Naive thymus-derived CD8-positive, alpha-beta T cell (primary cell): Measurements from ENCODE around the gene PRODH2. TPM values are rescaled to one million over a fixed set of nuclear protein-coding genes. Genes with fewer than 3 reads are reported as not detected.
"Not testable (repeated sequence)": the region's sequence is repeated elsewhere in the genome, so short reads cannot be mapped to it uniquely, and the experiment has no call there.

Source experiments
- ATAC-seq, 2 donors: fragments of 150-1000 bp; cut with Tn5 transposase in 1 of 2; sonication (Bioruptor Pico), chemical (Tn5 transposase) in 1 of 2; 1 replicate in 1 of 2; 2 replicates in 1 of 2; pipeline ENCODE4 v1.10.0; 2021; ENCODE audit warnings: mild to moderate bottlenecking in 2 of 2, moderate library complexity in 2 of 2
- POLR2A ChIA-PET: fragments of 350-600 bp; sonication (Branson Sonifier 250); formaldehyde crosslinking; loops from one replicate; lab custom pipeline; 2021; ENCODE audit warnings: antibody characterized with exemption; lab: Charles Lee
- DNase-seq, 10 donors: peaks; one replicate each; pipeline versions ENCODE4 v3.0.0 to v3.0.0-alpha.2; 2020 to 2022
- H3K27ac Mint-ChIP-seq, 10 donors: one replicate each; pipeline ENCODE4 v1.8.0; 2020 to 2022; ENCODE audit warnings: mild to moderate bottlenecking in 10 of 10, mixed read lengths in 10 of 10, moderate library complexity in 4 of 10, inconsistent platforms in 1 of 10
- H3K27me3 Mint-ChIP-seq, 5 donors: one replicate each; pipeline ENCODE4 v1.8.0; 2021 to 2022; ENCODE audit warnings: mixed read lengths in 5 of 5
- H3K36me3 Mint-ChIP-seq, 3 donors: one replicate each; pipeline ENCODE4 v1.8.0; 2020 to 2022; ENCODE audit warnings: mixed read lengths in 3 of 3, mild to moderate bottlenecking in 2 of 3, inconsistent platforms in 1 of 3
- H3K4me1 Mint-ChIP-seq, 4 donors: one replicate each; pipeline ENCODE4 v1.8.0; 2021 to 2022; ENCODE audit warnings: mixed read lengths in 4 of 4
- H3K4me3 Mint-ChIP-seq, 10 donors: one replicate each; pipeline ENCODE4 v1.8.0; 2020 to 2022; ENCODE audit warnings: mild to moderate bottlenecking in 10 of 10, mixed read lengths in 10 of 10, moderate library complexity in 6 of 10, inconsistent platforms in 1 of 10
- H3K9me3 Mint-ChIP-seq, 9 donors: one replicate each; pipeline ENCODE4 v1.8.0; 2020 to 2022; ENCODE audit warnings: mixed read lengths in 9 of 9, mild to moderate bottlenecking in 3 of 9, inconsistent platforms in 1 of 9, moderate library complexity in 1 of 9
- polyA plus RNA-seq, 3 donors: library from polyadenylated mRNA; unstranded; fragments of 300-500 nt; fragmentation: Illumina TruSeq; gene quantifications; one replicate each; pipeline ENCODE4 v1.2.3, GENCODE V29; 2021
- total RNA-seq, 8 experiments: library from RNA in 2 of 8; stranded (reverse) in 2 of 8; gene quantifications; one replicate each; pipeline ENCODE4 v1.2.3 and lab custom pipeline; 2021 to 2026

Gene PRODH2
- total and polyA plus RNA-seq, 5 experiments from 2014 or later = not detected

- no peaks in the 10 kb centered on the region for H3K36me3 Mint-ChIP-seq
- no peak for ATAC-seq
- peaks cover 4 to 47% (median 20%) of the 10 kb centered on the region in 5 donors for H3K27me3 Mint-ChIP-seq
- DNase-seq = no peak
- H3K4me3 Mint-ChIP-seq = no peak overlapping the region
- peaks cover 0 to 4% (median 0%) of the 10 kb centered on the region in 4 donors for H3K4me1 Mint-ChIP-seq
- POLR2A ChIA-PET = interaction anchor here (0.5 kb wide), 2 partner anchors 196 to 230 kb away, joined by 3 read pairs; no protein-coding TSS in a partner anchor
- H3K9me3 Mint-ChIP-seq = no peaks in the 10 kb centered on the region
- H3K27ac Mint-ChIP-seq = no peak overlapping the region
Observed at GRCh38 chr19:35811317-35812219, 1.1 kb downstream of the PRODH2 start.

- no peak overlapping the region for H3K27ac Mint-ChIP-seq
- no peak overlapping the region for H3K4me3 Mint-ChIP-seq
- DNase-seq (no peak), ATAC-seq (no peak)
- POLR2A ChIA-PET = no interaction called here
- no peaks in the 10 kb centered on the region for H3K9me3 Mint-ChIP-seq
- H3K4me1 Mint-ChIP-seq = peaks cover 4 to 16% (median 9%) of the 10 kb centered on the region in 4 donors
- H3K27me3 Mint-ChIP-seq = peaks cover 2 to 30% (median 13%) of the 10 kb centered on the region in 5 donors
- no peaks in the 10 kb centered on the region for H3K36me3 Mint-ChIP-seq
Observed at GRCh38 chr19:35807633-35808032, 5.0 kb downstream of the PRODH2 start.

DNA sequence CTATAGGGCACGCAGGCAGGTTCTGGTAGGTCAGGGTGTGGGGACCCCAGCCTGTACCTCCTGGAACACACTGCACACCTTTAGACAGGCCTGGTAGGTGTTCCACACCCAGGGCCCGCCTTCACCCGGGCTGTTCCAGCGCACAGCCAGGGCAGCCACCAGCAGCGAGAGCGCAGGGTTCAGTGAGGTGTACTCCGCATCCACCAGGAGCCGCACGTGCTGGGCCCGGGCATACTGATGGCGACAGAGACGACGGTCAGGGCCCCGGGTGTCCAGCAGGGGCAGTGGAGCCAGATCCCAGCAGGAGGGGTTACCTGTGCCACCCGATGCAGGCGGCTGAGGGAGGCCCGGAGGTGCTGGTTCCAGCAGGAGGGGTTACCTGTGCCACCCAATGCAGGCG, 6.0 kb downstream of the PRODH2 start:
- Mint-ChIP-seq H3K9me3 (no peaks in the 10 kb centered on the region), H3K4me3 (no peak overlapping the region), H3K4me1 (peaks cover 4 to 16% (median 9%) of the 10 kb centered on the region in 4 donors), H3K36me3 (no peaks in the 10 kb centered on the region), H3K27ac (no peak overlapping the region), H3K27me3 (peaks cover 2 to 22% (median 11%) of the 10 kb centered on the region in 5 donors)
- DNase-seq (no peak), ATAC-seq (no peak)
- POLR2A ChIA-PET = no interaction called here

GRCh38 chr19:35805526-35806102, 7.0 kb downstream of the PRODH2 start:
- H3K36me3 Mint-ChIP-seq = no peaks in the 10 kb centered on the region
- H3K27ac Mint-ChIP-seq = no peak overlapping the region

DNA sequence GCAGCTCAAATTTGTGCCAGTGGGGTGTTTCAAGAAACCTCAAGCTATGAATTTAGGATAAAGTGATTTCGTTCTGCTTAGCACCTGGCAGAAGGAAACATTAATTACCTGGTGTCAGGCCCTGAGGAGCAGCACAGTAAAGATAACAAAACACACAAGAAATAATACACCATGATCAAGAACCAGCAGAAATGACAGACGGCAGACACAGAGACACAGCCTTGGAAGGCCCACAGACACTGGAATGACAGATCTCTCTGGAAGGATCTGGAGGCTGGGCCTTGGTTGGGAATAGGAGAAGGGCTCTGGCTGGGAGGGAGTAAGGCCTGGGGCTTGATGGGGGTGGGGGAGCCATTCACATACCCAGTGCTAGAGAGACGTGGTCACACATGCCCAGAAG, 10.8 kb downstream of the PRODH2 start:
- peak overlapping the region in 2 of 10 donors; percentile 8 to 72 for H3K27ac Mint-ChIP-seq

More at GRCh38 chr19:35805526-35806102, 7.0 kb downstream of the PRODH2 start:
- Mint-ChIP-seq H3K4me1 (peaks cover 2 to 16% (median 9%) of the 10 kb centered on the region in 4 donors), H3K27me3 (peaks cover 0 to 13% (median 3%) of the 10 kb centered on the region in 5 donors), H3K9me3 (no peaks in the 10 kb centered on the region), H3K4me3 (no peak overlapping the region)
- DNase-seq (no peak), ATAC-seq (no peak)
- POLR2A ChIA-PET = no interaction called here

DNA sequence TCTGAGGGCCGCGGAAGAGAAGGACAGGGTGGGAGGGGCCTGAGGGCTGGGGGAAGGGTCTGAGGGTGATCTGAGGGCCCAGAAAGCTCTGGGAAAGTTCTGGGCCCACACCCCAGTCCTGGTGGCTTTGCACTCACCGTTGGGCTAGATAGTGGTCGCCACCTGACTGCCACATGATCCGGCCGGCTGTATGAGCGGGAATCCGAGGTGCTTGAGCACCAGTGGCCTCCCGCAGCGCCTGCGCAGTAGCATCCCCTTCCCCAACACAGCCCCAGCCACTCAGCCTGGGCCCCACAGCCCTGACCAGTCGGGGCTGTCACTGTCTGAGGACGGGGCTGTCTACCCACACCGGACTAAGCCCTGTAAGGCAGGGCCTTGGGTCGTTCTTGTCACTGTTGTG, 15.0 kb downstream of the PRODH2 start:
- H3K27me3 Mint-ChIP-seq = peaks cover 16 to 52% (median 33%) of the 10 kb centered on the region in 5 donors
- POLR2A ChIA-PET = interaction anchor here (0.6 kb wide), 1 partner anchor 88 kb away, joined by 3 read pairs; no protein-coding TSS in a partner anchor
- DNase-seq (no peak), ATAC-seq (no peak)
- peak overlapping the region in 1 of 10 donors; percentile 21 for H3K4me3 Mint-ChIP-seq
- peaks cover 0 to 1% (median 0%) of the 10 kb centered on the region in 3 donors for H3K36me3 Mint-ChIP-seq
- H3K9me3 Mint-ChIP-seq = no peaks in the 10 kb centered on the region
- peaks cover 6 to 10% (median 6%) of the 10 kb centered on the region in 4 donors for H3K4me1 Mint-ChIP-seq
- no peak overlapping the region for H3K27ac Mint-ChIP-seq

More for the DNA sequence above, 10.8 kb downstream of the PRODH2 start:
- POLR2A ChIA-PET = no interaction called here
- Mint-ChIP-seq H3K9me3 (no peaks in the 10 kb centered on the region), H3K4me3 (no peak overlapping the region), H3K36me3 (peaks cover 0 to 1% (median 0%) of the 10 kb centered on the region in 3 donors), H3K27me3 (peaks cover 4 to 28% (median 15%) of the 10 kb centered on the region in 5 donors), H3K4me1 (peaks cover 5 to 22% (median 14%) of the 10 kb centered on the region in 4 donors)
- ATAC-seq = no peak
- DNase-seq = no peak

GRCh38 chr19:35796645-35797542, 15.8 kb downstream of the PRODH2 start:
- Mint-ChIP-seq H3K27ac (no peak overlapping the region), H3K27me3 (peaks cover 19 to 59% (median 40%) of the 10 kb centered on the region in 5 donors), H3K9me3 (no peaks in the 10 kb centered on the region), H3K4me1 (peaks cover 6 to 10% (median 6%) of the 10 kb centered on the region in 4 donors), H3K4me3 (peak overlapping the region in 5 of 10 donors; percentile 7 to 58 (median 14)), H3K36me3 (peaks cover 0 to 1% (median 0%) of the 10 kb centered on the region in 3 donors)
- DNase-seq (no peak), ATAC-seq (no peak)
- POLR2A ChIA-PET = interaction anchor here (0.6 kb wide), 1 partner anchor 89 kb away, joined by 4 read pairs; no protein-coding TSS in a partner anchor

GRCh38 chr19:35795564-35795963, 17.1 kb downstream of the PRODH2 start:
- peaks cover 19 to 59% (median 37%) of the 10 kb centered on the region in 5 donors for H3K27me3 Mint-ChIP-seq
- H3K27ac Mint-ChIP-seq, H3K4me3 Mint-ChIP-seq, H3K36me3 Mint-ChIP-seq, DNase-seq, H3K4me1 Mint-ChIP-seq, POLR2A ChIA-PET, H3K9me3 Mint-ChIP-seq, ATAC-seq: not testable (repeated sequence)

GRCh38 chr19:35793381-35794165, 19.1 kb downstream of the PRODH2 start:
- Mint-ChIP-seq H3K4me3 (no peak overlapping the region), H3K36me3 (peaks cover 0 to 1% (median 0%) of the 10 kb centered on the region in 3 donors), H3K27me3 (peaks cover 19 to 50% (median 34%) of the 10 kb centered on the region in 5 donors), H3K4me1 (peaks cover 6 to 10% (median 6%) of the 10 kb centered on the region in 4 donors), H3K27ac (no peak overlapping the region), H3K9me3 (no peaks in the 10 kb centered on the region)
- DNase-seq (no peak), ATAC-seq (no peak)
- POLR2A ChIA-PET = interaction anchor here (0.6 kb wide), 1 partner anchor 288 kb away, joined by 4 read pairs; no protein-coding TSS in a partner anchor

- DNase-seq (no peak), ATAC-seq (no peak)
- Mint-ChIP-seq H3K4me3 (no peak overlapping the region), H3K27ac (no peak overlapping the region), H3K4me1 (peaks cover 6 to 10% (median 6%) of the 10 kb centered on the region in 4 donors), H3K36me3 (no peaks in the 10 kb centered on the region), H3K27me3 (peaks cover 19 to 43% (median 32%) of the 10 kb centered on the region in 5 donors), H3K9me3 (no peaks in the 10 kb centered on the region)
- POLR2A ChIA-PET = no interaction called here
Observed at GRCh38 chr19:35792888-35793287, 19.8 kb downstream of the PRODH2 start.

GRCh38 chr19:35792312-35792711, 20.3 kb downstream of the PRODH2 start:
- Mint-ChIP-seq H3K27me3 (peaks cover 18 to 37% (median 30%) of the 10 kb centered on the region in 5 donors), H3K4me1 (peaks cover 4 to 8% (median 6%) of the 10 kb centered on the region in 4 donors), H3K9me3 (no peaks in the 10 kb centered on the region), H3K27ac (peak overlapping the region in 1 of 10 donors; percentile 71), H3K36me3 (no peaks in the 10 kb centered on the region), H3K4me3 (no peak overlapping the region)
- ATAC-seq (no peak), DNase-seq (no peak)
- POLR2A ChIA-PET = no interaction called here
